Measurements from ENCODE around the gene MNT. TPM values are rescaled to one million over a fixed set of nuclear protein-coding genes. Genes with fewer than 3 reads are reported as not detected.

MNT gene
- total and polyA plus RNA-seq, 9 of the 15 experiments (the other 6 are each of a cell fraction or from before 2014, with no cell fraction given) = 0.18 to 23.8 (median 5.3) TPM

- peak; percentile 25 for ATAC-seq
- Histone ChIP-seq H3K9me1 (ENCODE audit: control insufficient read depth, insufficient read depth, low read length) (peaks cover 3% of the 10 kb centered on the region), H3K36me3 (ENCODE audit: control insufficient read depth, insufficient read depth, low read length) (0 out of 3 replicates have a peak, but pooled peaks cover 3% of the 10 kb centered on the region), H3K9me3 (replicated peaks; ENCODE audit: control insufficient read depth, insufficient read depth, low read depth, low read length) (no peaks in the 10 kb centered on the region), H3K27me3 (ENCODE audit: control insufficient read depth in 2 of 2, insufficient read depth in 2 of 2, low read length in 2 of 2) (no peaks in the 10 kb centered on the region), H3K79me2 (ENCODE audit: control insufficient read depth, insufficient read depth, low read length) (peaks cover 60% of the 10 kb centered on the region), H4K20me1 (replicated peaks; ENCODE audit: control insufficient read depth, insufficient read depth, low read length) (0 out of 2 replicates have a peak, but pooled peaks cover 3% of the 10 kb centered on the region), H2AFZ (ENCODE audit: low read depth, low read length) (peak overlapping the region; percentile 81), H3K4me1 (replicated peaks in 1 of 2; ENCODE audit: control insufficient read depth in 2 of 2, insufficient read depth in 2 of 2, low read length in 2 of 2) (peaks cover 33 to 80% of the 10 kb centered on the region in 2 experiments), H3K4me3 (peak overlapping the region; percentile 91), H3K27ac (ENCODE audit: extremely low read depth, low read depth, low read length) (peak overlapping the region; percentile 100), H3K9ac (ENCODE audit: insufficient read depth in 1 of 2, low read depth in 2 of 2, low read length in 2 of 2) (peak overlapping the region; percentile 93 to 99), H3K4me2 (ENCODE audit: insufficient read depth, low read length) (peak overlapping the region; percentile 95)
- DNase-seq (ENCODE audit: extremely low read depth in 1 of 4, low spot score in 3 of 4) = peak; percentile 31 to 88 (median 54)
- ChIA-PET POLR2A (interaction anchor here (0.6 to 1.1 kb wide), 6 partner anchors 9 to 747 kb away, joined by 3 to 4 read pairs (median 3); no protein-coding TSS in a partner anchor), CTCF (ENCODE audit: low intra/inter-chr PET ratio) (no interaction called here)
- intact Hi-C loops (cut with micrococcal nuclease) (no loop called here), in situ Hi-C loops (cut with MboI) (no loop called here)
- no TSS peak for BruUV-seq (replicated peaks)
- FAIRE-seq = peak; percentile 87
- under 1% methylated on average over 19 of the region's 55 CpGs for WGBS (ENCODE audit: insufficient coverage, low coverage, missing lambda C conversion rate)
- peak; percentile 44 for TF ChIP-seq ZFX (CRISPR knock-in tag; IDR thresholded peaks at IDR 0.05)
- TF ChIP-seq TGIF2 (CRISPR knock-in tag; IDR thresholded peaks at IDR 0.05) = 0 out of 2 replicates have a peak, but pooled peaks have one; percentile 35
- TF ChIP-seq RHOXF2B (CRISPR knock-in tag; conservative IDR thresholded peaks at IDR 0.05) = no peak
- peak; percentile 75 for TF ChIP-seq SMARCA5 (IDR thresholded peaks at IDR 0.05)
- peak; percentile 22; the same call in 1 of the 2 replicates for TF ChIP-seq MYC (IDR thresholded peaks at IDR 0.05; ENCODE audit: low read depth, low read length)
- TF ChIP-seq MYC (CRISPR knock-in tag; IDR thresholded peaks at IDR 0.05; ENCODE audit: borderline replicate concordance, low read depth) = no peak
- TF ChIP-seq MTF1 (CRISPR knock-in tag; IDR thresholded peaks at IDR 0.05; ENCODE audit: borderline replicate concordance) = no peak
- no peak for TF ChIP-seq EZH2 (IDR thresholded peaks at IDR 0.05; ENCODE audit: borderline replicate concordance, low read depth, low read length)
- TF ChIP-seq SMARCC2 (IDR thresholded peaks at IDR 0.05; ENCODE audit: low read depth) = no peak
- TF ChIP-seq PHF8 (IDR thresholded peaks at IDR 0.05; ENCODE audit: borderline replicate concordance, low read length) = peak; percentile 9; the same call in 1 of the 2 replicates
- peak; percentile 16; the same call in 1 of the 2 replicates for TF ChIP-seq CXXC5 (CRISPR knock-in tag; IDR thresholded peaks at IDR 0.05)
- no peak for TF ChIP-seq CBX2 (IDR thresholded peaks at IDR 0.05; ENCODE audit: insufficient read depth, low read length, poor library complexity, severe bottlenecking)
- TF ChIP-seq ZC3H4 (CRISPR knock-in tag; IDR thresholded peaks at IDR 0.05; ENCODE audit: borderline replicate concordance) = peak; percentile 90; the same call in 1 of the 2 replicates
- TF ChIP-seq NFATC3 (IDR thresholded peaks at IDR 0.05) = no peak
- no peak for TF ChIP-seq SIN3B (IDR thresholded peaks at IDR 0.05; ENCODE audit: low read depth)
- no peak for TF ChIP-seq ZNF121 (CRISPR knock-in tag; conservative IDR thresholded peaks at IDR 0.05)
- TF ChIP-seq E2F6 (IDR thresholded peaks at IDR 0.05; ENCODE audit: borderline replicate concordance in 1 of 2, extremely low read depth in 1 of 2, insufficient read depth in 1 of 2, insufficient read length in 1 of 2, low read depth in 1 of 2, low read length in 1 of 2, poor library complexity in 1 of 2, severe bottlenecking in 1 of 2) = peak in 1 of 2 experiments; percentile 53
- TF ChIP-seq NFRKB (IDR thresholded peaks at IDR 0.05; ENCODE audit: low read depth) = peak; percentile 80
- no peak for TF ChIP-seq U2AF1 (optimal IDR thresholded peaks at IDR 0.05; ENCODE audit: low read depth, low read length)
- peak; percentile 41; the same call in 1 of the 2 replicates for TF ChIP-seq EGR1 (conservative IDR thresholded peaks at IDR 0.05)
These were observed 1.9 kb downstream of the MNT start for GRCh38 chr17:2398655-2399571.

All from K562 (cell line).